Astrocyte of the cerebellum (primary cell): ENCODE data around the gene USP24.

Experiments
- DNase-seq: peaks from one replicate; pipeline ENCODE4 v3.0.0-alpha.2; 2011; ENCODE audit warnings: low read depth
- H3K4me3 ChIP-seq: 2 replicates; pipeline ENCODE4 v1.5.1; 2011; ENCODE audit warnings: mild to moderate bottlenecking, low read depth, low read length, moderate library complexity
- CTCF ChIP-seq: IDR thresholded peaks from 2 replicates; pipeline ENCODE4 v1.5.1; 2012; ENCODE audit warnings: low read length, low read depth, moderate library complexity, mild to moderate bottlenecking; ENCODE audit errors: missing control alignments
- in situ Hi-C: cut with HindIII; loops from 2 replicates; pipeline ENCODE4 v1.10.0; 2017; ENCODE audit warnings: low sequenced_read_pairs

USP24 gene

GRCh38 chr1:55143684-55144083, 71.5 kb downstream of the USP24 start:
- H3K4me3 ChIP-seq, result no peak overlapping the region
- TF ChIP-seq CTCF, result peak; percentile 8
- in situ Hi-C loops, result loop anchor here (25.0 kb wide), 1 partner anchor 1444 kb away; the partner anchor contains the start of gene PLPP3
- no peak for DNase-seq

DNA sequence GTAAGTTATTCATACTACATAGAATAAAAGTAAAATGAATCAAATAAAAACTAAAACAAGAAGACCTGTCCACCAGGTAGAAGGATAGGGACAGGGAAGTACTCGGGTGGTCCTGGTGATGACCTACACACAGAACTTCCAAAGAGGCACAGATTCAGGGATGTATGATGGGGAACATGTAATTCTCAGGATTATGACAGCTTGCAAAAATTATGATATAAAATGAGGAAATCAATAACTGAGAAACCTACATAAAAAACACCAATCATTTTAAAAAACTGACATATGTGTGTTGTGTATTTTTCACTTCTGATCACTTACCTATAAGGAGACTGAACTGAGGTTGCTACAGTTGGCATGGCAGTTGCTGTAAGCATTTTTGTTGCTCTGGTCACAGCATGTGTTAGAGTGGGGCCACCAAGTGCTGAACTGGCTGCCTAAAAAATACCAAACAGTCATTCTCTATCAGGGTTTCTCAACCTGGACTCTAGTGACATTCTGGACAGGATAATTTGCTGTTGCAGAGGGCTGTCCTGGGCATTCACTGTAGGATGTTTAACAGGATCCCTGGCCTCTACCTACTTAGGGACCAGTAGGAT, 73.8 kb downstream of the USP24 start:
- in situ Hi-C loops, result loop anchor here (25.0 kb wide), 1 partner anchor 1446 kb away; the partner anchor contains the start of gene PLPP3

GRCh38 chr1:55140546-55140983, 74.6 kb downstream of the USP24 start:
- DNase-seq, result peak; percentile 89
- peak; percentile 85 for TF ChIP-seq CTCF
- in situ Hi-C loops, result loop anchor here (25.0 kb wide), 1 partner anchor 1447 kb away; the partner anchor contains the start of gene PLPP3
- H3K4me3 ChIP-seq, result no peak overlapping the region

More for the DNA sequence above, 73.8 kb downstream of the USP24 start:
- DNase-seq, result no peak
- no peak overlapping the region for H3K4me3 ChIP-seq
- TF ChIP-seq CTCF, result no peak

GRCh38 chr1:55140137-55140536, 75.0 kb downstream of the USP24 start:
- in situ Hi-C loops, result loop anchor here (25.0 kb wide), 1 partner anchor 1447 kb away; the partner anchor contains the start of gene PLPP3
- TF ChIP-seq CTCF, result no peak
- no peak for DNase-seq
- no peak overlapping the region for H3K4me3 ChIP-seq

DNA sequence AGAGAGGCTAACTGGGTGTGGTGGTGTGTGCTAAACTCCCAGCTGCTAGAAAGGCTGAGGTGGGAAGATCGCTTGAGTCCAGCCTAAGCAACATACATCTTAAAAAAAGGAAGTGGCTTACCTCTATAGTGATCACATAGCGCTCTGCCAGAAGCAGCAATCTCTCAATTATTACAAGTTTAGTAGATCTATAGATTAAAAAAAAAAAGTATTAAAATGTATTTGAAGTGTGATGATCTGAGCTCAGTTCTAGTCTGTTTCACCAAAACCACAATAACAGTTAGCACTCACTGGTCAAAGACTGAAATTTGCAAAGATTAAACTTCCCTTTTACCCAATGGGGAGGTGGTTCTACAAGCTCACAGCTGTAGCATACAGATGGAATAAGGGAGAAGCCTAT, 76.3 kb downstream of the USP24 start:
- DNase-seq, result no peak
- no peak for TF ChIP-seq CTCF
- H3K4me3 ChIP-seq, result no peak overlapping the region
- in situ Hi-C loops, result loop anchor here (25.0 kb wide), 1 partner anchor 1448 kb away; the partner anchor contains the start of gene PLPP3

DNA sequence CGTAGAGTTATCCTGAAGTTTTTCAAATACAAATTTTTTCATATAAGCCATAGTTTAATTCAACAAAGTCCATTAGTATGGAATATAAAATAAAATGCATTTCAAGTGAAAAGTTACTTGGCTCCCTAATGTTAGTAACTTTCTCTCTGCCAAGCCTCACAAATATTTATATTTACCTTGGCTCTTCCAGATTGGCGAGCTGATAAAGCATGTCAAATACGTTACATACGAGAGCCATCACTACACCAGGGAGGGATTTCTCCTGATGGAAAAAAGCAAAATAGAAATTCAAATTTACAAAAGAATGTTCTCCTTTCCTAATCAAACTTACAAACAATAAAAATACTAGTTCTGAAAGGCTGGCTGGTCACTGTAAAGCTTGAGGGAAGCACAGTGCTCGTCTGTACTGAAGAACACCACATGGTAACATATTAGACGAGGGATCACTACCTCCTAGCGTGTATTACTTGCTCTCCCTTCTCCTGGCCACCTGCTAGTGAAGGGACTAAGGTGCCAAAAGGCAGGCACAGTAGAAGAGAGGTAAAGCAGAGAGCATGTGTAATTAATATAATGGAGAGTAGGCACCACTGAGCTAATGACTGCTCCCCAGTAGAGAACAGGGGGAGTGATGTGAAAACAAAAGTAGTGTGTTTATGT, 80.9 kb downstream of the USP24 start:
- no peak overlapping the region for H3K4me3 ChIP-seq
- in situ Hi-C loops, result loop anchor here (25.0 kb wide), 1 partner anchor 1453 kb away; the partner anchor contains the start of gene PLPP3
- DNase-seq, result no peak
- no peak for TF ChIP-seq CTCF
